GM12891 (cell line): ENCODE measurements around the gene PROK1.

ENCODE experiments used
- POLR2A ChIP-seq: IDR thresholded peaks from 2 replicates; pipeline ENCODE4 v1.6.1; 2011; ENCODE audit warnings: low read depth, low read length, control low read depth
- POLR2AphosphoS5 ChIP-seq: IDR thresholded peaks from 2 replicates; pipeline ENCODE4 v1.6.1; 2011; ENCODE audit warnings: low read depth, low read length, control low read depth
- POU2F2 ChIP-seq: IDR thresholded peaks from 2 replicates; pipeline ENCODE4 v1.6.1; 2011; ENCODE audit warnings: low read depth, mild to moderate bottlenecking, control low read depth, low read length, moderate library complexity
- SPI1 ChIP-seq: IDR thresholded peaks from 2 replicates; pipeline ENCODE4 v1.6.1; 2011; ENCODE audit warnings: low read depth, low read length, control low read depth
- TAF1 ChIP-seq: IDR thresholded peaks from 2 replicates; pipeline ENCODE4 v1.6.1; 2011; ENCODE audit warnings: low read depth, low read length, control low read depth

DNA sequence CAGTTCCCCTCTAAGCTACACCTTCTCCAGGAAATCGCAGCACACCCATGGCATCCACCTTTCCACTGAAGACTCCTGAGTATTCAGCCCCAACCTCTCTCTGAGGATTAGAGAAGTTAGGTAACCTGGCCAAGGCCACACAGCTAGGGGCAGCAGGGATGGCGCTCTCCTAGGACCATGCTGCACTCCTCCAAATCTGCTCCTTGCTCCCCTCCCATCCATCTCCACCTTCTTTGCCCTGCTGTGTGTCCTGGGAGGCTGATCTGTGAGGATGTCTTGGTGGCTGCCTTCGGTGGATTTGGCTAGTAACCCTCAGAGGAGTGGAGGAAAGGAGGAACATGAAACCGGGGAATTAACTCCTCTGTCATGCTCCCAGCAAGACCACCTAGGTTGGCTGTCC is 20.0 kb upstream of the PROK1 start:
- TF ChIP-seq POLR2AphosphoS5 (no peak), POLR2A (no peak), SPI1 (no peak), TAF1 (no peak), POU2F2 (no peak)
